Limb (tissue), 2 donors: ENCODE data around the gene SRPRB.

ENCODE experiments used
- DNase-seq, 2 donors: peaks; one replicate each; pipeline ENCODE4 v3.0.0-alpha.2; 2016; ENCODE audit errors: extremely low spot score in 2 of 2

SRPRB gene

GRCh38 chr3:133805702-133806475 is at the start of gene SRPRB:
TSS of gene SRPRB (plus strand) at chr3:133805815. CDS start at chr3:133805849, 34 bp downstream.
- peak; percentile 94 to 95 for DNase-seq

- DNase-seq = no peak
Measured at GRCh38 chr3:133756716-133757694, 48.6 kb upstream of the SRPRB start.

GRCh38 chr3:133757701-133758567 is 47.7 kb upstream of the SRPRB start:
- no peak for DNase-seq

GRCh38 chr3:133758568-133758928 is 47.1 kb upstream of the SRPRB start:
- no peak for DNase-seq

- DNase-seq = no peak
Measured at GRCh38 chr3:133758964-133759739, 46.5 kb upstream of the SRPRB start.

- DNase-seq = no peak
Measured at GRCh38 chr3:133759740-133760305, 45.8 kb upstream of the SRPRB start.

GRCh38 chr3:133760916-133761315 is 44.7 kb upstream of the SRPRB start:
- DNase-seq = no peak

- DNase-seq = no peak
Measured at GRCh38 chr3:133761605-133762484, 43.8 kb upstream of the SRPRB start.

- DNase-seq = no peak
Measured at GRCh38 chr3:133762539-133762938, 43.1 kb upstream of the SRPRB start.

- DNase-seq = peak in 1 of 2 donors; percentile 80
Measured at GRCh38 chr3:133763797-133764683, 41.6 kb upstream of the SRPRB start.

- DNase-seq = no peak
Measured at GRCh38 chr3:133765256-133765655, 40.4 kb upstream of the SRPRB start.

GRCh38 chr3:133767607-133768006 is 38.0 kb upstream of the SRPRB start:
- no peak for DNase-seq

GRCh38 chr3:133769536-133769935 is 36.1 kb upstream of the SRPRB start:
- no peak for DNase-seq

- no peak for DNase-seq
Measured at GRCh38 chr3:133773732-133774131, 31.9 kb upstream of the SRPRB start.

GRCh38 chr3:133775309-133775708 is 30.3 kb upstream of the SRPRB start:
- DNase-seq = no peak

- DNase-seq = no peak
Measured at GRCh38 chr3:133775835-133776234, 29.8 kb upstream of the SRPRB start.

GRCh38 chr3:133776794-133777438 is 28.7 kb upstream of the SRPRB start:
- DNase-seq = no peak
